Stimulated activated CD4-positive, alpha-beta T cell treated with anti-CD3 and anti-CD28 coated beads, Interleukin-15, amount 100 ng/mL, for 1 hour (primary cell): ENCODE data around the gene HS3ST2.
"Not testable (repeated sequence)": the region's sequence is repeated elsewhere in the genome, so short reads cannot be mapped to it uniquely, and the experiment has no call there.

Experiments
- DNase-seq, 2 donors: peaks; one replicate each; pipeline ENCODE4 v3.0.0-alpha.2; 2020; ENCODE audit warnings: low read depth in 1 of 2, low spot score in 1 of 2

Gene HS3ST2

GRCh38 chr16:22929461-22929860 is 115.5 kb downstream of the HS3ST2 start:
- DNase-seq: no peak

GRCh38 chr16:22932032-22932771 is 118.2 kb downstream of the HS3ST2 start:
- no peak for DNase-seq

- no peak for DNase-seq
Observed at GRCh38 chr16:22933173-22933572, 119.2 kb downstream of the HS3ST2 start.

GRCh38 chr16:22934786-22935185 is 120.8 kb downstream of the HS3ST2 start:
- no peak for DNase-seq

- DNase-seq: no peak
Observed at GRCh38 chr16:22937169-22937568, 123.2 kb downstream of the HS3ST2 start.

GRCh38 chr16:22938647-22939046 is 124.7 kb downstream of the HS3ST2 start:
- DNase-seq: no peak

- not testable (repeated sequence) for DNase-seq
Observed at GRCh38 chr16:22939744-22940363, 125.9 kb downstream of the HS3ST2 start.

GRCh38 chr16:22941970-22942501 is 128.1 kb downstream of the HS3ST2 start:
- DNase-seq: no peak

- DNase-seq: no peak
Observed at GRCh38 chr16:22942811-22943210, 128.8 kb downstream of the HS3ST2 start.

GRCh38 chr16:22945361-22945760 is 131.4 kb downstream of the HS3ST2 start:
- no peak for DNase-seq

GRCh38 chr16:22946433-22946832 is 132.5 kb downstream of the HS3ST2 start:
- no peak for DNase-seq

- no peak for DNase-seq
Observed at GRCh38 chr16:22948058-22948602, 134.2 kb downstream of the HS3ST2 start.

GRCh38 chr16:22948603-22949368 is 134.8 kb downstream of the HS3ST2 start:
- DNase-seq: no peak

- no peak for DNase-seq
Observed at GRCh38 chr16:22955461-22956070, 141.6 kb downstream of the HS3ST2 start.

GRCh38 chr16:22961206-22961605 is 147.2 kb downstream of the HS3ST2 start:
- DNase-seq: no peak

GRCh38 chr16:22962905-22963304 is 148.9 kb downstream of the HS3ST2 start:
- no peak for DNase-seq
